HTR-8/SVneo (cell line): ENCODE data around the gene XPR1.
"Not testable (repeated sequence)": the region's sequence is repeated elsewhere in the genome, so short reads cannot be mapped to it uniquely, and the experiment has no call there.

Experiments
- DNase-seq: peaks from one replicate; pipeline ENCODE4 v3.0.0; 2011; ENCODE audit warnings: low spot score, mixed read lengths; ENCODE audit not compliant: insufficient read length
- FAIRE-seq: peaks from 2 replicates; lab custom pipeline; 2011; peaks lifted over from hg19 to GRCh38; lab: Jason Lieb, UNC

XPR1 gene

GRCh38 chr1:180641662-180642061, 9.8 kb downstream of the XPR1 start:
- FAIRE-seq (no peak), DNase-seq (no peak)

DNA sequence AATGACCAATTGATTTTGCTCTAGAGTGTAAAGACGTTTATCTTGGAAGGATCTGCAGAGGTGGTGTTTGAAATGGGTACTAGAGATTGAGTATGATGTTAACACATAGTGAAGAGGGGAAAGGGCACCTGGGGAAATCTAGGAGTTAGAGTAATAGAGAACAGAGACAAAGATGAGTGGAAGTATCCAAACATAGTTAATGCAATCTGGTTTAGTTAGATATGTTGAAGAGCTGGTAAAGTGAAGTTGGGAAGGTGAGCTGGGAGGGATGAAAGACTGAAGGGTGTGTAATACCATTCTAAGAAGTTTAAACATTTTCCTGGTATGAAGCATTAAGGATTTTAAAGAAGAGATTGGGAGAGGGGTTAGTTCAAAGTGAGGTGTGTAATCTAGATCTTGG, 11.0 kb downstream of the XPR1 start:
- DNase-seq = no peak
- no peak for FAIRE-seq

GRCh38 chr1:180643693-180644092, 11.9 kb downstream of the XPR1 start:
- no peak for DNase-seq
- no peak for FAIRE-seq

- DNase-seq (no peak), FAIRE-seq (no peak)
Measured at GRCh38 chr1:180644526-180645192, 12.8 kb downstream of the XPR1 start.

DNA sequence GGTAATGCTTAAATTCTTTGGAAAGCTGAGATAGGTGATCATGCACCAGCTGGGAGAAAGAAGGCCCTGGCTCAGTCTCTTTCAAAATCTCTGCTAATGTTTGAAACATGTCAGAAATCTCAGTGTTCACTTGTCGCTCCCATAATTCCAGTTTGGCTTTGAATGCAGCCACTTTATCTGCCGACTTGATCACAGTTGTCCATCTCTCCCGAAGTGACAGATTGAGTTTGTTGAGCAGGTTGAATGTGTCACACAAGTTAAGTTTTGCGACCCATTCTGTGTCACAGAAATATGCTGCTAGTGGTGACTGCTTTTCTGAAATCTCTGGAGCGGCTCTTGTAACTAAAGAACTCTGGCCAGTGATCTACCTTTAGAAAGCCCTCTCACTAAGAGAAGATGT, 13.4 kb downstream of the XPR1 start:
- not testable (repeated sequence) for FAIRE-seq, DNase-seq

- no peak for FAIRE-seq
Measured at GRCh38 chr1:180646093-180646492, 14.3 kb downstream of the XPR1 start.

DNA sequence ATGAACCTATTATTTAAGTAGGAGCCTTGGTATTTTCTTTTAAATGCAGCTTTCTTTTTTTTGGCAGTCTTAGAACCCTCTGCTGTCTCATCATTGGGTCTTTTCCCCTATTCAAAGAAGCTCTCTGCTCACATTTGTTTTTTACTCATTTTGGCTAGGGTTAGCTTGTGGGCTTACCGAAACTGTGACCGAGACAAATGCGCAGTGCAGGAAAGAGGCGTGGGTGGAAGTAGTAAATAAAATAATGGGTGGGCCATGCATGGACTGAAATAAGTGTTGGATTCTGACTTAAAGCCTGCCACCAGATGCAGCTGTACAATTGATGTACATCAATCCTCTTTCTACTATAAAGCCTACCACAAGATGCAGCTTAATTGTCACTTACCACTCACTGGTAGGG, 14.7 kb downstream of the XPR1 start:
- FAIRE-seq (no peak), DNase-seq (no peak)

More at GRCh38 chr1:180646093-180646492, 14.3 kb downstream of the XPR1 start:
- no peak for DNase-seq

DNA sequence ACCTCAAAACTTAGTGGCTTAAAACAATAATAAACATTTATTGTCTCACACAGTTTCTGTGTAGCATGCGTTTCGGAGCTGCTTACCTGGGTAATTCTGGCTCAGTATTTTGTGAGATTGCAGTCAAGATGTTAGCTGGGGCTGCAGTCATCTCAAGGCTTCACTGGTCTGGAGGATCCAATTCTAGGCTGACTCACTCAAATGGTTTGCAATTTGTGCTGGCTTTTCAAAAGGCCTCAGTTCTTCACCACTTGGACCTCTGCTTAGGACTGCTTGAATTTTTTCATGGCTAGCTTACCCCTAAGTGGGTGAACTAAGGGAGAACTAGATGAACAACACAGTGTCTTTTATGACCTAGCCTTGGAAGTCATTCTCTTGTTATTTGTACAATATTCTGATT, 21.0 kb downstream of the XPR1 start:
- FAIRE-seq (no peak), DNase-seq (no peak)

GRCh38 chr1:180662709-180663108, 30.9 kb downstream of the XPR1 start:
- DNase-seq = no peak
- no peak for FAIRE-seq

DNA sequence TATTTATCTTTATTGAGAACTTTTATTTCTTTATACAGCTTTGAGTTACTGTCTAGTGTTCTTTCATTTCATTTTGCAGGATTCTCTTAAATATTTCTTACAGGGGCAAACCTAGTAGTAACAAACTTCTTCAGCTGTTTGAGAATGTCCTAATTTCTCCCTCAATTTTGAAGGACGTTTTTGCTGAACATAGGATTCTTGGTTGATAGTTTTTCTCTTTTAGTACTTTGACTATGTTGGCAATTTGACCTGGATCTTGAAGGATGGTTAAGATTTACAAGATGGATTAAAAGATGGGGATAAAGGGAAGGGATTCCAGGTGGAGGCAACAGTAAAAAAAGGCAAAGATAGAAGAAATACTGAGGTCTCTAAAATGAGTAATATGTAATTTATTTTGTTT, 38.9 kb downstream of the XPR1 start:
- FAIRE-seq = no peak
- DNase-seq = no peak

GRCh38 chr1:180672105-180672504, 40.3 kb downstream of the XPR1 start:
- DNase-seq (no peak), FAIRE-seq (no peak)

GRCh38 chr1:180672505-180672904, 40.7 kb downstream of the XPR1 start:
- DNase-seq (no peak), FAIRE-seq (no peak)

DNA sequence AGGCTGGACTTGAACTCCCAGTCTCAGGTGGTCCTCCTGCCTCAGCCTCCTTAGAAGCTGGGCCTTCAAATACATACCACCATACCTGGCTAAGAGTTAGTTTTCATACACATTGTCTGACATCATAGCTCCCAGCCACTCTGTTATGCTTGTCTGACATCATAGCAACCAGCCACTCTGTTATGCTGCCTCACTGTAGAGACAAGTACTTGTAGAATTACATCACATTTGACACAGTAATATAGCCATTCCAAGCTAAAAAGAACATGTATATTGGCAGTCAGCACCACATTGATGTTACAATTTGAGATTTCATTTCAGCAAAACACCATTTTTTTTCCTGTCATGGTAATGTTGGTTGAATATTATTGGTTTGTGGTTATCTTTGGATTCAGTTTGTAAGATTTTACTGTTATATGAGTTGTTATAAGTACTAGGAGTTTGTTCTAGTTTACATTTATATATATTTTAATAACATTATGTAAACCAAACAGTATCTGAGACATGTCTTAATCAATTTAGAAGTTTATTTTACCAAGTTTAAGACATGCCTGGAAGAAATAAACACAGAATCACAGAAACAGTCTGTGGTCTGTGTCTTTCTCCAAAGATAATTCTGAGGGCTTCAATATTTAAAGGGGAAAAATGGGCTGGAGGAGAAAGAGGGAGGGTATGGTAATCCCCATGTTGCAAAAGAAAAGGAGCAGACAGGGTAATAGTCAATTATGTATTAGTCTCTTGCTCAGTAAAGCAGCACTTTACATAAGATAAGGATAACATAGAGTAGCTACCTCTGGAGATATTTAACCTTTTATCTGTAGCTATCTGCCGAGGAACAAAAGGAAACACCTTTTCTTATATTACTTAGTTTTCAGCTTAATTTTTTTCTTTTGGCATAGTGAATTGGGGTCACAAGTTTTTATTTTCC, 43.0 kb downstream of the XPR1 start:
- DNase-seq (no peak), FAIRE-seq (peak; percentile 20)

GRCh38 chr1:180675586-180675985, 43.8 kb downstream of the XPR1 start:
- no peak for FAIRE-seq
- DNase-seq = no peak

GRCh38 chr1:180680558-180681144, 48.8 kb downstream of the XPR1 start:
- FAIRE-seq (no peak), DNase-seq (no peak)

GRCh38 chr1:180683117-180683516, 51.3 kb downstream of the XPR1 start:
- DNase-seq, FAIRE-seq: not testable (repeated sequence)

DNA sequence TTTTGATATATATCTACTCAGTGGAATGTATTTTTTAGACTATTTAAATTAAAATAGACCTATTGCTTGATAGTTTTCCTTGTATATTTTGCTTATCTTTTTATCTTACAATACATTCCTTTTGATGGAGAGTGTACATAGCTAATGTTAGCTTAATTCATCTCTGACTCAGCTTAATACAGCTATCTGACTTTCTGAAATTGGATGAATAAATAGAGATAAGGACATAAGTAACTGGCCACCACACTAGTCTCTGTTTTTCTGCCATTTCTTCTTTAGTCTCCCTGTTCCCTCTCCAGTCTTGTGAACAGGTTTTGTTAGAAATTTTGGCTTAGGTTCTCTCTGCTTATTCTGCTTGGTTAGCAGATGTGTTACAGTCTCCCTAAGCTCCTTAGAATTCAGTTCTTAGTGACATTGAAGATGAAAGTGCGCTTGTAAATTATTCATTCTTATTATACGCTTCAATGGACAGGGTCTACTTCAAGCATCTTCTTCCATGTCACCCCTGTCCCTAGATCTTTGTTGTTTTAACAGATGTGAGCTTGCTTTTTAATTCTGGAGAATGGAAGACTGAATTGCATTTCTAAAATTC, 59.6 kb downstream of the XPR1 start:
- DNase-seq (no peak), FAIRE-seq (no peak)

- no peak for DNase-seq
- no peak for FAIRE-seq
Measured at GRCh38 chr1:180693564-180694244, 61.9 kb downstream of the XPR1 start.

- FAIRE-seq = no peak
- DNase-seq = no peak
Measured at GRCh38 chr1:180695282-180695681, 63.5 kb downstream of the XPR1 start.

DNA sequence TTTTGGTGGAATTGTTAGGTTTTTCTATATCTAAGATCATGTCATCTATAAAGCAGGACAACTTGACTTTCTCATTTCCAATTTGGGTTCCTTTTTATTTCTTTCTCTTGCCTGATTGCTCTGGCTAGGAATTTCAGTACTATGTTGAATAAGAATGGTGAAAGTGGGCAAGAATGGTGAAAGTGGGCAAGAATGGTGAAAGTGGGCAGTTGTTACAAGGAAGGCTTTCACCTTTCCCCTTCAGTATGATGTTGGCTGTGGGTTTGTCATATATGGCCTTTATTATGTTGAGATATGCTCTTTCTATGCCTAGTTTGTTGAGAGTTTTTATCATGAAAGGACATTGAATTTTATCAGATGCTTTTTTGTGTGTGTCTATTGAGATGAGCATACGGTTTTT, 64.5 kb downstream of the XPR1 start:
- no peak for FAIRE-seq
- no peak for DNase-seq
